Omental fat pad (tissue), 4 donors: ENCODE data around the gene RDM1. TPM values are rescaled to one million over a fixed set of nuclear protein-coding genes. Genes with fewer than 3 reads are reported as not detected.

ENCODE experiments used
- ATAC-seq: fragments of 150-250 bp; one replicate; pipeline ENCODE4 v1.9.1; 2016; ENCODE audit warnings: mild to moderate bottlenecking, moderate library complexity; ENCODE audit not compliant: low FRiP score
- DNase-seq: peaks from one replicate; pipeline ENCODE4 v3.0.0-alpha.2; 2019; ENCODE audit warnings: low spot score
- CTCF ChIP-seq, 3 donors: fragments of 450-650 bp; IDR thresholded peaks; one replicate each; pipeline ENCODE4 v1.5.1; 2016 to 2017; ENCODE audit warnings: antibody characterized with exemption in 3 of 3, mild to moderate bottlenecking in 3 of 3, moderate library complexity in 2 of 3
- total RNA-seq, 4 donors: library from RNA; depleted of rRNA; stranded (reverse); fragments of >200 nt; gene quantifications; one replicate each; pipeline ENCODE4 v1.1.0, GENCODE V29; 2016

RDM1 gene
- total RNA-seq, 4 donors from 2014 or later = not detected

GRCh38 chr17:35909408-35909807 is 21.2 kb downstream of the RDM1 start:
- no peak for ATAC-seq
- DNase-seq = no peak
- TF ChIP-seq CTCF (IDR thresholded peaks at IDR 0.05) = no peak

- ATAC-seq = no peak
- TF ChIP-seq CTCF (IDR thresholded peaks at IDR 0.05) = no peak
- no peak for DNase-seq
Observed at GRCh38 chr17:35907691-35908090, 22.9 kb downstream of the RDM1 start.

GRCh38 chr17:35906926-35907637 is 23.5 kb downstream of the RDM1 start:
- no peak for ATAC-seq
- no peak for TF ChIP-seq CTCF (IDR thresholded peaks at IDR 0.05)

GRCh38 chr17:35906191-35906925 is 24.2 kb downstream of the RDM1 start:
- DNase-seq (no peak), ATAC-seq (no peak)
- no peak for TF ChIP-seq CTCF (IDR thresholded peaks at IDR 0.05)

More at GRCh38 chr17:35906926-35907637, 23.5 kb downstream of the RDM1 start:
- no peak for DNase-seq

- TF ChIP-seq CTCF (IDR thresholded peaks at IDR 0.05) = no peak
- no peak for ATAC-seq
- no peak for DNase-seq
Observed at GRCh38 chr17:35903451-35903850, 27.1 kb downstream of the RDM1 start.

- ATAC-seq = no peak
- no peak for DNase-seq
Observed at GRCh38 chr17:35901631-35902175, 28.9 kb downstream of the RDM1 start.

More at GRCh38 chr17:35901631-35902175, 28.9 kb downstream of the RDM1 start:
- TF ChIP-seq CTCF (IDR thresholded peaks at IDR 0.05) = no peak
